Left ventricle myocardium inferior (tissue), 1 donor: ENCODE results near the gene TCF7L1. TPM values are rescaled to one million over a fixed set of nuclear protein-coding genes. Genes with fewer than 3 reads are reported as not detected.

Source experiments
- DNase-seq: peaks from one replicate; pipeline ENCODE4 v3.0.0-alpha.2; 2020
- H3K27ac ChIP-seq: fragments of 200-600 bp; replicated peaks from 2 replicates; pipeline ENCODE4 v1.8.0; 2021
- H3K27me3 ChIP-seq: fragments of 200-600 bp; 2 replicates; pipeline ENCODE4 v1.8.0; 2021; ENCODE audit warnings: low read depth
- H3K36me3 ChIP-seq: fragments of 200-600 bp; 2 replicates; pipeline ENCODE4 v1.8.0; 2021
- H3K4me1 ChIP-seq: fragments of 200-600 bp; 2 replicates; pipeline ENCODE4 v1.8.0; 2021
- H3K4me3 ChIP-seq: fragments of 200-600 bp; 2 replicates; pipeline ENCODE4 v1.8.0; 2021; ENCODE audit warnings: mild to moderate bottlenecking, moderate library complexity
- H3K9me3 ChIP-seq: fragments of 200-600 bp; replicated peaks from 2 replicates; pipeline ENCODE4 v1.8.0; 2021
- intact Hi-C: fragments of 100-400 bp; cut with micrococcal nuclease; formaldehyde crosslinking; loops from one replicate; pipeline ENCODE4 v1.11.0; 2022
- total RNA-seq: library from RNA; stranded (reverse); fragmentation: NEBNext Ultra II Directional; extraction: Animal tissue kit (Norgen Biotek cat#: 25700); gene quantifications from one replicate; pipeline ENCODE4 v1.2.1, GENCODE V29; 2021
- TF ChIP-seq, protein P1 (sequence below): fragments of 200-600 bp; IDR thresholded peaks from 2 replicates; pipeline ENCODE4 v1.8.0; 2021; ENCODE audit warnings: antibody characterized with exemption, mild to moderate bottlenecking, borderline replicate concordance
- donor health status: DM: no; HTN: yes; CAD: no; lungs with severe emphysema.

Gene TCF7L1
- total RNA-seq, 1 donor from 2014 or later = 7.0 TPM

DNA sequence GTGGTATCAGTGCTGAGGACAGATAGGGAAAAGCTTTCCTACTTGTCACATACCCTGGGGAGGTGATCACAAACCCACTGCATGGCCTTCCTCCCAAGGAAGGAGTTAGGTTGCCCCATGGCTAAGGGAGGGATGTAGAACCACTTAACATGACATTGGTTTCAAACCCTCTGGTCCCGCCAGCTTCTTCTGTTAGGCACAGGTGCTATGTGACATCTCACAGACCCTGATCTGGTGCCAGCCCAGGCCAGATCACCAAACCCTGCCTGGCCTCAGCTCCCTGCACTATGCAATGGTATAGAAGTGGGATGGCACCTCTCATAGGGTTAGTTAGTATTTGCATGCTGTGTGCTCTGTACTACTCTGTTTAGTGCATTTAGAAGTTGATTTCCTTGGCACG lies 58.0 kb downstream of the TCF7L1 start:
- no peaks in the 10 kb centered on the region for H3K36me3 ChIP-seq
- DNase-seq = peak; percentile 31
- intact Hi-C loops = no loop called here
- no peaks in the 10 kb centered on the region for H3K9me3 ChIP-seq
- TF ChIP-seq, protein P1, sequence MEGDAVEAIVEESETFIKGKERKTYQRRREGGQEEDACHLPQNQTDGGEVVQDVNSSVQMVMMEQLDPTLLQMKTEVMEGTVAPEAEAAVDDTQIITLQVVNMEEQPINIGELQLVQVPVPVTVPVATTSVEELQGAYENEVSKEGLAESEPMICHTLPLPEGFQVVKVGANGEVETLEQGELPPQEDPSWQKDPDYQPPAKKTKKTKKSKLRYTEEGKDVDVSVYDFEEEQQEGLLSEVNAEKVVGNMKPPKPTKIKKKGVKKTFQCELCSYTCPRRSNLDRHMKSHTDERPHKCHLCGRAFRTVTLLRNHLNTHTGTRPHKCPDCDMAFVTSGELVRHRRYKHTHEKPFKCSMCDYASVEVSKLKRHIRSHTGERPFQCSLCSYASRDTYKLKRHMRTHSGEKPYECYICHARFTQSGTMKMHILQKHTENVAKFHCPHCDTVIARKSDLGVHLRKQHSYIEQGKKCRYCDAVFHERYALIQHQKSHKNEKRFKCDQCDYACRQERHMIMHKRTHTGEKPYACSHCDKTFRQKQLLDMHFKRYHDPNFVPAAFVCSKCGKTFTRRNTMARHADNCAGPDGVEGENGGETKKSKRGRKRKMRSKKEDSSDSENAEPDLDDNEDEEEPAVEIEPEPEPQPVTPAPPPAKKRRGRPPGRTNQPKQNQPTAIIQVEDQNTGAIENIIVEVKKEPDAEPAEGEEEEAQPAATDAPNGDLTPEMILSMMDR = no peak
- H3K27ac ChIP-seq = no peak overlapping the region
- no peaks in the 10 kb centered on the region for H3K27me3 ChIP-seq
- peaks cover 38% of the 10 kb centered on the region for H3K4me1 ChIP-seq
- no peak overlapping the region for H3K4me3 ChIP-seq

DNA sequence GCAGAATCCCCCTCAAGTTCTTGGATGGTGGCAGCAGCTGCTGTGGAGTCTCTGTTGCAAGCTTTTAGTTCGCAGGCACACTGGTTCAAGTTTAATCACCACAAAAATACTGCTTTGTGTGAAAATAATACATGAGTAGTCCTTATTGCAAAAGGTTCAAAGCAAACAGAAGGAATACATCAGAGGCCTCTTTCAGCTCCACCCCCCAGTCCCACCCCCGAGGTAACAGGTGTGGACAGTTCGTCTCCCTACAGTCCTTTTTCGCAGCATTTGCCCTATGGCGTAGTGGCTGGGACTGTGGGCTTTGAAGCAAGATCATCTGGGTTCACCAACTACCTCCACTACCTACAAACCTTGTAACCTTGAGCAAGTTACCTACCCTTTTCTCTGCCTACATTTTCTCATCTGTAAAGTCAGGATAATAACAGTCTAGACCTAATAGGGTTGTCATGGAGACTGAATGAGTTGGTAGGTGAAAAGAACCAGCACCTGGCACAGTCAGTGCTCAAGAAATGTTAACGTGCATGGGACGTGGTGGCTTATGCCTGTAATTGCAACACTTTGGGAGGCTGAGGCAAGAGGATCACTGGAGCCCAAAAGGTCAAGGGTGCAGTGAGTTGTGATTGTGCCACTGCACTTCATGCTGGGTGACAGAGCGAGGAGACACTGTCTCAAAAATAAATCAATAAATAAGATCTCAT lies 61.7 kb downstream of the TCF7L1 start:
- intact Hi-C loops = no loop called here
- Histone ChIP-seq H3K27ac (no peak overlapping the region), H3K36me3 (no peaks in the 10 kb centered on the region), H3K9me3 (no peaks in the 10 kb centered on the region), H3K4me3 (no peak overlapping the region), H3K27me3 (no peaks in the 10 kb centered on the region), H3K4me1 (peaks cover 15% of the 10 kb centered on the region)
- DNase-seq = no peak
- TF ChIP-seq, protein P1 = no peak

DNA sequence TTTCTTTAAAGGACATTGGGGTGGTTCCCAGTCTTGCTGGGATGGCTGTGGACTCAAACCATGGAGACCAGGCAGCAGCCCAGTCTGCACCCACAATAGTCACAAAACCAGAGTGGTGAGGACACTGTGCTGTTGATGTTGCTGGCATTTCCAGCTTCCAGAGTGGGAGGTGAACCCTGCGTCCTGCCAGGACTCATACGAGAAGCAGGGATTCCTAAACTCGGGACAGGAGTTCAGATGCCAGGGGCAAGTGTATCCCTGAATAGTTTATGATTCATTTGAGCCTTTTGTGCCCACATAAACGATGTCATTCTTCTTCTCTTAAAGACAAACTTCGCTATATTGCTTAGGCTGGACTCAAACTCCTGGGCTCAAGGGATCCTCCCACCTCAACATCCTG lies 62.8 kb downstream of the TCF7L1 start:
- Histone ChIP-seq H3K27me3 (no peaks in the 10 kb centered on the region), H3K9me3 (no peaks in the 10 kb centered on the region), H3K4me3 (no peak overlapping the region), H3K4me1 (peaks cover 6% of the 10 kb centered on the region), H3K27ac (no peak overlapping the region), H3K36me3 (no peaks in the 10 kb centered on the region)
- intact Hi-C loops = no loop called here
- no peak for DNase-seq
- TF ChIP-seq, protein P1 = no peak

DNA sequence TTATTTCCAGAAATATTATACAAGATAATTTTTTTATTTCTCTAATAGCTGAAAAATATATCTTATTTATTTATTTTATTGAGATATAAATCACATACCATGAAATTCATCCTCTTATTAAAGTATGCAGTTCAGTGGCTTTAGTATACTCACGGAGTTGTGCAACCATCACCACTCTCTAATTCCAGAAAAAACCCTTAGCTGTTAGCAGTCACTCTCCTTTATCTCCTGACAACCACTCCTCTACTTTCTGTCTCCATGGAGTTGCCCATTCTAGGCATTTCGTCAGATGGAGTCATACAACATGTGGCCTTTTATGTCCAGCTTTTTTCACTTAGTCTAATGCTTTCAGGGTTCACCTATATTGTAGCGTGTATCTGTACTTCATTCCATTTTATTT lies 66.5 kb downstream of the TCF7L1 start:
- H3K9me3 ChIP-seq = no peaks in the 10 kb centered on the region
- no peak overlapping the region for H3K4me3 ChIP-seq
- TF ChIP-seq, protein P1 = no peak
- intact Hi-C loops = no loop called here
- no peaks in the 10 kb centered on the region for H3K4me1 ChIP-seq
- H3K27me3 ChIP-seq = no peaks in the 10 kb centered on the region
- DNase-seq = no peak
- H3K36me3 ChIP-seq = no peaks in the 10 kb centered on the region
- H3K27ac ChIP-seq = no peak overlapping the region

DNA sequence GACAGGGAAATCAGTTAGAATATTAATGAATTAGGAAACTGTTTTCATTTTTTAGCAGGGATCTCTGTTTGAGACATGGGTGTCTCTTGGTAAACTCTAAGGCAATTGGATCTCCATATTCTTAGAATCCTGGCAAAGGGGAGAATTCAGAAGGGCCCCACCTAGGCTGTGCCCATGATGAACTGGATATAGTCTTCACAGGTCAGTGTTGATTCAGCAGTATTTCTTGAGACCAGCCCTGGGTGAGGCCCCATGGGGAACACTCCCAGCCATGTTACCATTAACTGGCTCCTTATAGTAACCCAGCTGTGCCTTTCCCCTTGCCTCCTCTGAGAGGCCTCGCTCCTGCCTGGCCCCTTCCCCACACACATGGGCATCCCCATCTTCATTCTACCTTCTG lies 76.7 kb downstream of the TCF7L1 start:
- no peaks in the 10 kb centered on the region for H3K9me3 ChIP-seq
- H3K4me3 ChIP-seq = no peak overlapping the region
- intact Hi-C loops = no loop called here
- H3K36me3 ChIP-seq = no peaks in the 10 kb centered on the region
- no peak overlapping the region for H3K27ac ChIP-seq
- no peaks in the 10 kb centered on the region for H3K27me3 ChIP-seq
- DNase-seq = no peak
- TF ChIP-seq, protein P1 = no peak
- H3K4me1 ChIP-seq = peaks cover 36% of the 10 kb centered on the region
